GM19239 (cell line): Measurements from ENCODE around the gene RANBP1.
"Not testable (repeated sequence)": the region's sequence is repeated elsewhere in the genome, so short reads cannot be mapped to it uniquely, and the experiment has no call there.

ENCODE experiments used
- DNase-seq: peaks from one replicate; pipeline ENCODE4 v3.0.0; 2011; ENCODE audit warnings: low spot score; ENCODE audit not compliant: insufficient read length
- FAIRE-seq: peaks from 2 replicates; lab custom pipeline; 2011; peaks lifted over from hg19 to GRCh38; lab: Jason Lieb, UNC

Gene RANBP1

GRCh38 chr22:20115691-20116375, at the start of gene RANBP1:
RANBP1 (plus strand) TSS chr22:20116104; CDS start chr22:20116185, 81 bp downstream.
- DNase-seq (no peak), FAIRE-seq (no peak)

GRCh38 chr22:20066617-20067383, 49.1 kb upstream of the RANBP1 start:
- DNase-seq (no peak), FAIRE-seq (no peak)

- not testable (repeated sequence) for DNase-seq, FAIRE-seq
Measured at GRCh38 chr22:20067384-20067682, 48.6 kb upstream of the RANBP1 start.

GRCh38 chr22:20068640-20069039, 47.3 kb upstream of the RANBP1 start:
- DNase-seq (no peak), FAIRE-seq (no peak)

DNA sequence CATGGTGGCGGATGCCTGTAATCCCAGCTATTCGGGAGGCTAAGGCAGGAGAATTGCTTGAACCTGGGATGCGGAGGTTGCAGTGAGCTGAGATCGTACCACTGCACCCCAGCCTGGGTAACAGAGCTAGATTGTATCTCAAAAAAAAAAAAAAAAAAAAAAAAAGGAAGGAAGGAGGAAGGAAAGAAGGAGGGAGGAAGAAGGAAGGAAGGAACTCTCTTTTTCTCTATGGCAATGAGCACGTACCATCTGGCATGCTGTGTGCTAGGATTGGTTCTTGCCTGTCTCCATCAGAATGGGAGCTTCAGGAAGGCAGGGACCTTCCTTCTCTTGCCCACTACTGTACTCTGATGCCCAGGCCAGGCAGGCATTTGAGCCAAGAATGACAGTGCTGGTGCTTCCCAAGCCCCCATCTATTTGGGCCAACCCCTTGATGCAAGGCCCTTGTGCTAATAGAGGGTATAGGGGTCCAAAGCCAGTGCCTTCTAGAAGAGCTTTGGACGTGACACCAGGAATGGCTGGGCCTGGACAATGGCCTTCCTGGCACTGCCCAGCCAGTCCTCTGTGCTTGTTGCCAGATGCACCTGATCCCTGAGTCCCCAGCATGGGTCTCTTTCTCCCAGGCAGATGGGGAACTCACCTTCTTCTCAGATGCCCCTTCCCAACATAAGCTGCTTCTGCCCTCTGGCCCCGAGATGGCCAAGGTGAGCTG, 46.4 kb upstream of the RANBP1 start:
- FAIRE-seq (no peak), DNase-seq (no peak)

DNA sequence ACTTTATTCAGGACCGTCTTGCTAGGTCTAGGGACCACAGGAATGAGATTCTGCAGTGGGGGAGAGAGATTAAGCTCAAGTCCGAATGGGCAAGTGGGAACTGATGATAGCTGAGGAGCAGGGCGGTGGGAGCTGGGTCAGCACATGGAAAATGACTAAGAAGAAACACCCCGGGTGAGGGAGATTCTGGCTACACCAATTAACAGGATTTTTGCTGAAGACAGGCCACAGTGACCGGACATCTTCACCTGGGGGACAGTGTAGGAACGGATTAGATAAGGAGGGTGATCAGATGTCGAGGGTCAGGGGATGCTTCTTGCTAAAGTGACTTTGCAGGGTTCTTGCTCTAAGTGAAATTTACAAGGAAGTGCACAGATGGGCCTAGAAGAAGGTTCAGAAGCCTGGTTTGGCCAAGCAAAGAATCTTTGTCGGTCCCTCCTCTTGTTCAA, 44.4 kb upstream of the RANBP1 start:
- no peak for FAIRE-seq
- no peak for DNase-seq

GRCh38 chr22:20076627-20077172, 39.2 kb upstream of the RANBP1 start:
- no peak for FAIRE-seq
- no peak for DNase-seq

- DNase-seq (peak; percentile 99), FAIRE-seq (peak; percentile 64)
Measured at GRCh38 chr22:20079745-20080444, 36.0 kb upstream of the RANBP1 start, which contains the start of gene DGCR8. DGCR8 (plus strand) TSS chr22:20080241; CDS start chr22:20085964, 5,723 bp downstream.

- FAIRE-seq = no peak
- peak; percentile 86 for DNase-seq
Measured at GRCh38 chr22:20080445-20080775, 35.5 kb upstream of the RANBP1 start.

DNA sequence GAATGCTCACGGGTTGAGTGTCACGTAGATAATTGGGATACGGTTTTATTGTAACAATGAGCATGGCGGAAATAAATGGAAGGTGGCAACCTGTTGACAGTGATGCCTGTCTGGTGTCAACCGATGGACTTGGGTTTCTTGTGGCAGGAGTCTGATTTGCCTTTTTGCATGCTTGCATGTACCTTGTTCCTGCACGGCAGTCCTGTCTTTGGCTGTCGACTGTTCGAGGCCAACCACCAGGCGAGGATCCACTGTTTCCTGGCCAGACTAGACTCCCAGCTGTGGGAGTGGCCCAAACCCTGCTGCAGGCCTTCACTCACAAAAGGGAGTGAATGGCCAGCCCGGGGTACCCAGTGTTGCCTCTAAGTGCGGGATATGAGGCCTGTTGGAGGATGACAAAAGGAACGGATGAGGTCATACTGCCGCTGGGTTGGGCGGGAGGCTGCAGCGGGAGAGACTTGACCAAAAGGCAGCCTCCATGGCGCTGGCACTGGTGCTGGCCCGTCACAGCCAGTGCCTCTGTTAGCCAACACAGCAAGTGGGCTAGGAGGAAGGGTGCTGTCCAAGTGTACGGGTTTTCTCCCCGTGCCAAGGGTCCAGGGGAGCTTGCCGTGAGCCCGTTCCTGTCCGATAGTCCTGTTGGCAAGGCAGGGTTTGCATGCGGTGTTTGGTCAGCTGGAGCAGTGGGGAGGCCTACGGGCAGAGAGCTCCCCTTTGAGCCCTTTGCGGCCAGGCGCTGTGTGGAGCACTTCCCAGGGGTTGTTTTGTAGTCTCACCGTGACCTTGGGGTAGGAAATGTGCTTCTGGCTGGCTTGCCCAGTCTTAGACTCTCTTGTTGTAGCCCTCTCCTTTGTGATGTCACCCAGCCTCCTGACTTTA, 34.9 kb upstream of the RANBP1 start:
- peak; percentile 30 for DNase-seq

GRCh38 chr22:20083157-20083890, 32.6 kb upstream of the RANBP1 start:
- DNase-seq = no peak
- no peak for FAIRE-seq

More for the DNA sequence above, 34.9 kb upstream of the RANBP1 start:
- no peak for FAIRE-seq

DNA sequence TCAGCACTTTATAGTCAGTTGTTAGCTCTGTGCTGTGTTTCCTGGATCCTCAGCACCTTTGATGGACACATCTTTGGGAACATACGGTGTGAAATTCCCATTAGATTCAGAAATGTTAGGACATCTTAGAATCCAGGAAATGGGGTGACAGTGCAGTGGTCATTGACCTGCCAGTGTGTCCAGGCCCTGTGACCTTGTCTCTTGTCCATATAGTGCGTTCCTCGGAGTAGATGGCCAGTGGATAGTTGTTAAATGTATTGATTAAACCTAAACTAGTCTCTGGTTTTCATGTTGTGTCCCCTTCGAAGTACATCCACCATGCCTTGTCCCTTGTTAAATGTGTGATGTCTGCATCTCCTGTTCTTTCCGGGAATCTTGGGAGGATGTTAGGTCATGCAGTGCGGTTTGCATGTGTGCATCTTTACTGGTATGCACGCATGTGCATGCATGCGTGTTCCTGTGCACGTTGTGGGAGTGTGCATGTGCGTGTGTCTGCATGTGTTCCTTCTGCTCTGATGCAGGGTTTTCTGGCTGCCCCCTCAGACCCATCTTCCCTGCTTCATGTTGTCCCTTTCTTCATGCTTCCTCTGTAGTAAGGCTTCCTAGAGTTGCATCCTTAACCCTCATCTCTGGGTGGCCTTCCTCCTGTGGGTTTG, 31.9 kb upstream of the RANBP1 start:
- DNase-seq = no peak
- FAIRE-seq = no peak

GRCh38 chr22:20084547-20085413, 31.1 kb upstream of the RANBP1 start:
- no peak for FAIRE-seq

GRCh38 chr22:20085651-20086050, 30.3 kb upstream of the RANBP1 start:
- FAIRE-seq (no peak), DNase-seq (no peak)

More at GRCh38 chr22:20084547-20085413, 31.1 kb upstream of the RANBP1 start:
- no peak for DNase-seq

- FAIRE-seq = no peak
- DNase-seq = no peak
Measured at GRCh38 chr22:20086101-20086599, 29.8 kb upstream of the RANBP1 start.

DNA sequence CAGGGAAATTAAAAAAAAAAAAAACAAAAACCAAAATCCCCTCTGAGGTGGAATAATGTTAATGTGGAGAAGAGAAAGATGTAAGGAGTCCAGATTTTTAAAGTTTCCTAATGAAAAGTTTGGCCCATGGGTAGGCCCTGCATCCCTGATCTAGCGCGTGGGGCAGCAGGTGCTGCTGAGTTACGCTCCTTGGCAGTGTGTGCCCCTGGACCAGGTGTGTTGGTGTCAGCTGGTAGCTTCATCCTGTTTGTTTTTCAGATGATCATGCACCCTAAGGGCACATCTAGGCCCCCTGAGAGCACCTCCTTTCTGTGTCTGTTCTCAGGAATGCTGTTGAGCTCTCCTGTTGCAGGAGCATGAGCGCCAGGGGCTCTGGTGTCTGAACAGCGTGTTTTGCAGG, 29.1 kb upstream of the RANBP1 start:
- FAIRE-seq (no peak), DNase-seq (no peak)
